Left cardiac atrium (tissue), 4 donors: ENCODE measurements around the gene COQ9. TPM values are rescaled to one million over a fixed set of nuclear protein-coding genes. Genes with fewer than 3 reads are reported as not detected.

Source experiments
- ATAC-seq, 2 donors: fragments of 200-7000 bp; cut with Tn5 transposase; one replicate each; pipeline ENCODE4 v1.9.1; 2020; ENCODE audit warnings: mild to moderate bottlenecking in 2 of 2, moderate library complexity in 2 of 2
- DNase-seq: peaks from one replicate; pipeline ENCODE4 v3.0.0-alpha.2; 2020
- intact Hi-C, 2 donors: fragments of 100-400 bp; cut with DNase I; formaldehyde crosslinking; loops; one replicate each; pipeline versions ENCODE4 v1.14.1 to v1.15.1; 2022 to 2023
- total RNA-seq, 2 donors: library from RNA; stranded (reverse); fragmentation: NEBNext Ultra II Directional; extraction: Animal tissue kit (Norgen Biotek cat#: 25700); gene quantifications; one replicate each; pipeline ENCODE4 v1.2.1, GENCODE V29; 2021
- donor health status: DM: no; HTN: yes; CAD: no.
- donor health status: DM: no; HTN: yes; CAD: no; lungs with severe emphysema.
- donor health status: DM: yes; HTN: yes; CAD: no.
- donor health status: Dilated cardiomyopathy.

The COQ9 gene
- total RNA-seq, 2 donors from 2014 or later: 98.9 to 128 TPM

- peak; percentile 43 to 52 for ATAC-seq
Measured at GRCh38 chr16:57462978-57463362, 15.7 kb downstream of the COQ9 start.

GRCh38 chr16:57464523-57464922, 17.2 kb downstream of the COQ9 start:
- no peak for ATAC-seq
- intact Hi-C loops: no loop called here
- DNase-seq: no peak

More at GRCh38 chr16:57462978-57463362, 15.7 kb downstream of the COQ9 start:
- intact Hi-C loops: no loop called here
- no peak for DNase-seq

GRCh38 chr16:57468346-57468745, 21.1 kb downstream of the COQ9 start:
- ATAC-seq: no peak
- intact Hi-C loops: loop anchor here in 1 of 2 donors (5.0 kb wide), 1 partner anchor 54 kb away; no protein-coding TSS in a partner anchor
- DNase-seq: no peak

- intact Hi-C loops: loop anchor here in 1 of 2 donors (5.0 kb wide), 1 partner anchor 53 kb away; no protein-coding TSS in a partner anchor
- no peak for DNase-seq
Measured at GRCh38 chr16:57469046-57469445, 21.8 kb downstream of the COQ9 start.

GRCh38 chr16:57469917-57470470, 22.7 kb downstream of the COQ9 start:
- DNase-seq: no peak
- intact Hi-C loops: loop anchor here in 1 of 2 donors (5.0 kb wide), 1 partner anchor 52 kb away; no protein-coding TSS in a partner anchor
- peak in 1 of 2 donors; percentile 7 for ATAC-seq

More at GRCh38 chr16:57469046-57469445, 21.8 kb downstream of the COQ9 start:
- ATAC-seq: no peak

GRCh38 chr16:57470711-57471110, 23.4 kb downstream of the COQ9 start:
- ATAC-seq: peak; percentile 55 to 74
- peak; percentile 74 for DNase-seq
- intact Hi-C loops: no loop called here

GRCh38 chr16:57471209-57471608, 23.9 kb downstream of the COQ9 start:
- no peak for ATAC-seq
- DNase-seq: no peak
- intact Hi-C loops: no loop called here

GRCh38 chr16:57471852-57472664, 24.8 kb downstream of the COQ9 start:
- intact Hi-C loops: no loop called here
- no peak for DNase-seq
- no peak for ATAC-seq

GRCh38 chr16:57472665-57473060, 25.4 kb downstream of the COQ9 start:
- no peak for DNase-seq
- ATAC-seq: no peak
- intact Hi-C loops: no loop called here

- no peak for DNase-seq
- ATAC-seq: no peak
- intact Hi-C loops: no loop called here
Measured at GRCh38 chr16:57473176-57473840, 26.0 kb downstream of the COQ9 start.

- no peak for ATAC-seq
- intact Hi-C loops: no loop called here
- DNase-seq: no peak
Measured at GRCh38 chr16:57473906-57474305, 26.6 kb downstream of the COQ9 start.

GRCh38 chr16:57474671-57475661, 27.7 kb downstream of the COQ9 start:
- ATAC-seq (no peak), DNase-seq (no peak)
- intact Hi-C loops: no loop called here

- intact Hi-C loops: no loop called here
- ATAC-seq: peak in 1 of 2 donors; percentile 39
- peak; percentile 58 for DNase-seq
Measured at GRCh38 chr16:57475711-57476339, 28.5 kb downstream of the COQ9 start.

- ATAC-seq (no peak), DNase-seq (no peak)
- intact Hi-C loops: no loop called here
Measured at GRCh38 chr16:57476546-57477410, 29.5 kb downstream of the COQ9 start.

GRCh38 chr16:57477531-57478202, 30.4 kb downstream of the COQ9 start:
- intact Hi-C loops: no loop called here
- ATAC-seq: no peak
- DNase-seq: no peak

- intact Hi-C loops: no loop called here
- no peak for DNase-seq
- no peak for ATAC-seq
Measured at GRCh38 chr16:57478396-57479204, 31.3 kb downstream of the COQ9 start.
